ENCODE measurements around the gene LANCL1.
"Not testable (repeated sequence)": the region's sequence is repeated elsewhere in the genome, so short reads cannot be mapped to it uniquely, and the experiment has no call there.

Gene LANCL1

DNA sequence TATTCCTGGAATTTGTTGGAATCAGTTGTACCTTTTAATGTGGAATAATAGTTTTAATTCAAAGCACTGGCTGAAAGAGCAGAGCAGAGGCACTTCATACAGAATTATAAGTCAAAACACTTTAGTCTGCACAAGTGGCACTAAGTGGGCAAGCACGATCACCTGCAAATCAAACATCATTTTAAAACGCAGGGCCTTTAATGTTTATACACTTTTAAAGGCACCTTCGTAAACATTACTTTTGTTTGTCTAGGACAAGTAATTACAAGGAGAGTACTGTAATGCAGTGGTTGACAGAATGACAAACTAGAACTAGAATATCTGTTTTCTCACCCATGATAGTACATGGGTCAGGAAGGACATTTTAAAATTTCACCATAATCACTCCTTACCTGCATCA, 36.4 kb downstream of the LANCL1 start:
- H3K36me3 ChIP-seq (ENCODE audit: control insufficient read depth, insufficient read depth, low read length): peaks cover 38% of the 10 kb centered on the region

DNA sequence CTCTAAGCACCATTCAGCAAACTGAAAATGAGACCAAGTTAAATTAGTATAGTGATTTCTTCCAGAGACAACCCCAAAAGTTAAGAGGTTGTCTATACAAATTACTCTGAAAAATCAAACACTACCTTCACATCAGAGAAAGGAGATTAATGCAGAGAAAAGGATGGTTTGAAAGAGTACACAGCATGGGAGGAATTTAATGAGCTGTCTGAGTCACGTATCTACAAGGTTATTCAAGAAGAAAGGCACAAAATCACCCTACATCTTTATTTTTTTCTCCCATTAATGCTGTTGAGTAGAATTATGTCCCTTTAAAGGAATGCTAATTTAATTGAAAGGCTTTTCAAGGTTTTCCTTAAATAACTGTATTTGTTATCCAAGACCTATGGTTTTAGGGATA, 41.1 kb downstream of the LANCL1 start:
- H3K4me1 ChIP-seq (ENCODE audit: control insufficient read depth, insufficient read depth, low read length): no peaks in the 10 kb centered on the region
- H3K27ac ChIP-seq (ENCODE audit: low read depth, low read length): no peak overlapping the region
- no peaks in the 10 kb centered on the region for H3K9me3 ChIP-seq (ENCODE audit: control insufficient read depth, insufficient read depth, low read length)
- H3K36me3 ChIP-seq (ENCODE audit: control insufficient read depth, insufficient read depth, low read length): peaks cover 79% of the 10 kb centered on the region
- no peaks in the 10 kb centered on the region for H3K27me3 ChIP-seq (ENCODE audit: control insufficient read depth, insufficient read depth, low read length)
- H3K9ac ChIP-seq (ENCODE audit: low read depth, low read length): no peak overlapping the region
- no peak overlapping the region for H3K4me3 ChIP-seq (ENCODE audit: low read depth, low read length)

More for the DNA sequence above, 36.4 kb downstream of the LANCL1 start:
- H3K4me3 ChIP-seq (ENCODE audit: low read depth, low read length): no peak overlapping the region
- peaks cover 23% of the 10 kb centered on the region for H3K4me1 ChIP-seq (ENCODE audit: control insufficient read depth, insufficient read depth, low read length)
- H3K9me3 ChIP-seq (ENCODE audit: control insufficient read depth, insufficient read depth, low read length): no peaks in the 10 kb centered on the region
- no peaks in the 10 kb centered on the region; the same call in 1 of the 2 replicates for H3K27me3 ChIP-seq (ENCODE audit: control insufficient read depth, insufficient read depth, low read length)
- H3K27ac ChIP-seq (ENCODE audit: low read depth, low read length): no peak overlapping the region
- H3K9ac ChIP-seq (ENCODE audit: low read depth, low read length): no peak overlapping the region

DNA sequence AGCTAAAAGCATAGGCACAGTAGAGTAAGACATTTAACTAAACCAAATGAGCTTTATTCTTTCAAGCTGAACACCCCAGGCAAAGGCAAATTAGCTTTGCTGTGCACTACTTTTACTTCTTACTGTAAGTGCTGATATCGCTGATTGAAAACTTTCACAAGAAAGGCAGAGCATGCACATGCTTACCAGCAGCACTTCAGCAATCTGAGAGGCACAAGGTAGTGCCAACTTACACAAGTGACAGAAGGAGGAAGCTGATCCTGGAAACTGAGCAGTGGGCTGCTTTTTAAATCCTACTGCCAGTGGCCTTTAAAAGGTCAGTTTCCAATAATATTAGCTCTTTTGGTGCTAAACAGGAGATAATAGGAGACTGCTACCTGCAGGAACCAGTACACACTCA, 43.9 kb downstream of the LANCL1 start:
- Histone ChIP-seq H3K36me3 (ENCODE audit: control insufficient read depth, insufficient read depth, low read length) (peaks cover 60% of the 10 kb centered on the region), H3K9ac (ENCODE audit: low read depth, low read length) (no peak overlapping the region), H3K27me3 (ENCODE audit: control insufficient read depth, insufficient read depth, low read length) (no peaks in the 10 kb centered on the region), H3K4me3 (ENCODE audit: low read depth, low read length) (no peak overlapping the region), H3K9me3 (ENCODE audit: control insufficient read depth, insufficient read depth, low read length) (peaks cover 7% of the 10 kb centered on the region; the same call in 1 of the 2 replicates), H3K4me1 (ENCODE audit: control insufficient read depth, insufficient read depth, low read length) (no peaks in the 10 kb centered on the region), H3K27ac (ENCODE audit: low read depth, low read length) (no peak overlapping the region)

DNA sequence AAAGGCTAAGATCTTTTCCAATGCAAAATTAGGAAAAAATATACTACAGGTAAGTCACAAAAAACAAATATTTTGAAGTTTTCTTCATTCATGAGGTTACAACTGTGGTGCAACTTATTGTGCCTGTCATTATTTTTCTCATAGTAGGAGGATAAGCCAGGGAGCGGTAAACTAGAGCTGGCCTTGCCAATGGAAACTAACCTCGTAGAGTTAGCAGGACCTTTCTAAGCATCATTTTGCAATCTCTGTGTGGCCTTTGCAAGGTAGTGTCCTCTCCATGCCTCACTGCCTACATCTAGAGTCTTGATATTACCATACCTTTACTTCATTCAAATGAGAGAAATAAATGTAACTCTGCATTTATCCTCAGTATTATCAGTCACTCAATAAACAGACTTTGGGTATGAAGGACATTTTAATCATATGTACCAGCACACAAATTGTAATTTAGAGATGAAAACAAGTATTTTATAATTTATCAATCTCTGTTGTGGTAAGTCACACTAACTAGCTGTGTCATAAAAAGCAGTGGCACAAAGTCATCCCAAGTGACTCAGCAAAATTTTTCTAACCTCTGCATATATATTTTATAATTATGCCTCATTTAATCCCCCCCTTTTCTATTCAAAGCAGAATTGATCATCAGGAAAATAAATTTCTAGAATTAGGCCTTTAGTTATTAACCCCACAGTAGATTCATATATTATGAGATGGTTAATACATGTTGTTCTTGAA, 47.0 kb downstream of the LANCL1 start:
- Histone ChIP-seq H3K36me3 (ENCODE audit: control insufficient read depth, insufficient read depth, low read length) (peaks cover 35% of the 10 kb centered on the region), H3K9me3 (ENCODE audit: control insufficient read depth, insufficient read depth, low read length) (peaks cover 30% of the 10 kb centered on the region), H3K4me1 (ENCODE audit: control insufficient read depth, insufficient read depth, low read length) (no peaks in the 10 kb centered on the region), H3K27me3 (ENCODE audit: control insufficient read depth, insufficient read depth, low read length) (no peaks in the 10 kb centered on the region), H3K4me3 (ENCODE audit: low read depth, low read length) (no peak overlapping the region), H3K9ac (ENCODE audit: low read depth, low read length) (no peak overlapping the region), H3K27ac (ENCODE audit: low read depth, low read length) (no peak overlapping the region)

DNA sequence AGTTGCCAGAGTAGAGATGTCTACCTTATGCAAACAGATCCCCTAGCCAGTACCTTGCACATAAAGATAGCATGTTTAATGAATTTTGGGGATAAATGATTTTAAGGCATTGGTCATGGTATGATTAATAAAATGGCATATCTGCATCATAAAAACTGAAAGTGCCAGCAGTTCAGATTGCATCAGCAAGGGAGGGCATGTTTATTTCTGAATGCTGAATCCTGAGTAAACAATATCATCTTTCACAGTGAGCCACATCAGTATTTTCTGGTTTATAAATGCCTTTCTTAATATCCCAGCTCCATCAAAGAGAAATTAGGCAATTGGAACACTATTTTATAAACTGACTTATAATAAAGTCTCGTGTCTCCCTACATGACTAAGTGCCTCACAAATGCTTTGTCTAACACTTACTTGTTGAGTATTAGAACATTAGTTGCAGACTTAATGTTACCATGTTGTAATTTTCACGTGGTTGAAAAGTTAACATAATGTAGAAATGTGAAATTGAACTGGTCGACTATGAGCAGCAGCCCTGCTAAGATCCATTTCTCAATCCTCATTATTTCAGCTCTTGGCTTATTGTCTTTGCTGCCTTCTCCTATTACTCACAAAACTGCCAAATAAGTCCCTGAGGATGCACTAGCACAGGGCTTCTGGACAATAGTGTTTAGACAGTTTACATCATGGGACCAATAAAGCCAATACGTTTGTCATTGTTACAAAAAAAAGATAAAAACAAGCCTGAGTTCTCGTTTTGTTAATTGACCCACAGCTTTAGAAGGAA, 48.0 kb downstream of the LANCL1 start:
- Histone ChIP-seq H3K36me3 (ENCODE audit: control insufficient read depth, insufficient read depth, low read length) (peaks cover 25% of the 10 kb centered on the region), H3K9ac (ENCODE audit: low read depth, low read length) (no peak overlapping the region), H3K27ac (ENCODE audit: low read depth, low read length) (no peak overlapping the region), H3K27me3 (ENCODE audit: control insufficient read depth, insufficient read depth, low read length) (no peaks in the 10 kb centered on the region), H3K4me1 (ENCODE audit: control insufficient read depth, insufficient read depth, low read length) (no peaks in the 10 kb centered on the region), H3K9me3 (ENCODE audit: control insufficient read depth, insufficient read depth, low read length) (peaks cover 39% of the 10 kb centered on the region), H3K4me3 (ENCODE audit: low read depth, low read length) (no peak overlapping the region)

DNA sequence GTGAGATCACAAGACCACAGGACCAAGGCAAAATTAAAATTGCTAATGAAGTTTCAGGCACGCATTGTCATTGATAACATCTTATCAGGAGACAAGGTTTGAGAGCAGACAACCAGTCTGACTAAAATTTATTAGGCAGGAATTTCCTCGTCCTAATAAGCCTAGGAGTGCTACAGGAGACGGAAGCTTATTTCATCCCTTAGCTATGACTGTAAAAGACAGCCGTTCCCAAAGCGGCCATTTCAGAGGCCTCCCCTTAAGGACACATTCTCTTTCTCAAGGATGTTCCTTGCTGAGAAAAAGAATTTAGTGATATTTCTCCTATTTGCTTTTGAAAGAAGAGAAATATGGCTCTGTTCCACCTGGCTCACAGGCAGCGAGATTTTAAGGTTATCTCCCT, 49.2 kb downstream of the LANCL1 start:
- not testable (repeated sequence) for H3K4me3 ChIP-seq (ENCODE audit: low read depth, low read length); H3K9ac ChIP-seq (ENCODE audit: low read depth, low read length); H3K27ac ChIP-seq (ENCODE audit: low read depth, low read length); H3K4me1 ChIP-seq (ENCODE audit: control insufficient read depth, insufficient read depth, low read length); H3K27me3 ChIP-seq (ENCODE audit: control insufficient read depth, insufficient read depth, low read length)
- H3K36me3 ChIP-seq (ENCODE audit: control insufficient read depth, insufficient read depth, low read length): peaks cover 12% of the 10 kb centered on the region
- H3K9me3 ChIP-seq (ENCODE audit: control insufficient read depth, insufficient read depth, low read length): peaks cover 40% of the 10 kb centered on the region

DNA sequence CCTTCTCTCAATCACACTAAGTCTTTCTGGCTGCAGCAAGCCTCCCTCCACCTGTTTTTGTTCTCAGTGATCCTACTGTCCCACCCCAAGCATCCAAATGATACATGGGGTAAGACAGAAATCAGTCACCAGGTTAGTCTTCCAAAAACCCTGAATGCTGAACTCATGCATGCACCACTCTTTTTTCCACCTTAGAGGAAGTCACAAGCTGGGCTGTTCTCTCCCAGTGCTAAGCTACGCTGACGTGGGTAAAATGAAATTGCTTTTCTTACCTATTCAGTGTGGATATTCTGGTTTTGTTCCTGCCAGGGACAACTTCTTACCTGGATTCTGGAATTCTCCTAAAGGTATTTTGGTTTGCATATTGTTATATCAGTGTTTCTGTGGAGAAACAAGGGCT, 54.2 kb downstream of the LANCL1 start:
- H3K9me3 ChIP-seq (ENCODE audit: control insufficient read depth, insufficient read depth, low read length): peaks cover 31% of the 10 kb centered on the region
- no peak overlapping the region for H3K9ac ChIP-seq (ENCODE audit: low read depth, low read length)
- H3K27ac ChIP-seq (ENCODE audit: low read depth, low read length): no peak overlapping the region
- no peaks in the 10 kb centered on the region for H3K36me3 ChIP-seq (ENCODE audit: control insufficient read depth, insufficient read depth, low read length)
- H3K4me1 ChIP-seq (ENCODE audit: control insufficient read depth, insufficient read depth, low read length): no peaks in the 10 kb centered on the region
- no peaks in the 10 kb centered on the region for H3K27me3 ChIP-seq (ENCODE audit: control insufficient read depth, insufficient read depth, low read length)
- H3K4me3 ChIP-seq (ENCODE audit: low read depth, low read length): no peak overlapping the region

DNA sequence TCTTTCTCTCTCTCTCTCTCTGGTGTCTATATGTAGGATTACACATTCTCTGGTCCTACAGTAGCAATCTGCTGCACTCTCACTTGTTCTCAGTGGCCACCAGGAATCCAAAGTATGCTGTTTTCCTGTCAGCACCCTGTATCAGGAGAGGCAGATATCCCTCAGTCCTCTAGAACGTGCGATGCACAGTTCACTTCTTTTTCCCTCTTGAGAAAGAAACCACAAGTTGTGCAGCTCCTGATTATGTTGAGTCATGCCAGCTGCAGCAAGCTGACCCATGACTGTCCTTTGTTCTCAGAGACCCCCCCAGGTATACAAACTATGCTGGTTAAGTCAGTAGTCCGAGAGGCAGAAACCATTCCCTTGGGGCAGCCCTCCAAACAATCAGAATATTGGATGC, 54.6 kb downstream of the LANCL1 start:
- peaks cover 26% of the 10 kb centered on the region for H3K9me3 ChIP-seq (ENCODE audit: control insufficient read depth, insufficient read depth, low read length)
- H3K27me3 ChIP-seq (ENCODE audit: control insufficient read depth, insufficient read depth, low read length): no peaks in the 10 kb centered on the region
- H3K4me1 ChIP-seq (ENCODE audit: control insufficient read depth, insufficient read depth, low read length): no peaks in the 10 kb centered on the region
- no peak overlapping the region for H3K27ac ChIP-seq (ENCODE audit: low read depth, low read length)
- no peak overlapping the region for H3K4me3 ChIP-seq (ENCODE audit: low read depth, low read length)
- no peak overlapping the region for H3K9ac ChIP-seq (ENCODE audit: low read depth, low read length)
- no peaks in the 10 kb centered on the region for H3K36me3 ChIP-seq (ENCODE audit: control insufficient read depth, insufficient read depth, low read length)

DNA sequence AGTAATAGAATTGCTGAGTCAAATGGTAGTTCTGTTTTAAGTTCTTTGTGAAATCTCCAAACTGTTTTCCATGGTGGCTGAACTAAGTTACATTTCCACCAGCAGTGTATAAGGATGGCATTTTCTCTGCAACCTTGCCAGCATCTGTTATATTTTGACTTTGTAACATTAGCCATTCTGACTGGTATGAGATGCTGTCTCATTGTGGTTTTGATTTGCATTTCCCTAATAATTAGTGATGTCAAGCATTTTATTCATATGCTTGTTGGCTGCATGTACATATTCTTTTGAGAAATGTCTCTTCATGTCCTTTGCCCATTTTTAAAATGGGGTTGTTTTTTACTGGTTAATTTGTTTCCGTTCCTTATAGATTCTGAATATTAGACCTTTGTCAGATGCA, 63.9 kb downstream of the LANCL1 start:
- Histone ChIP-seq H3K36me3 (ENCODE audit: control insufficient read depth, insufficient read depth, low read length) (no peaks in the 10 kb centered on the region), H3K27ac (ENCODE audit: low read depth, low read length) (no peak overlapping the region), H3K27me3 (ENCODE audit: control insufficient read depth, insufficient read depth, low read length) (no peaks in the 10 kb centered on the region), H3K4me1 (ENCODE audit: control insufficient read depth, insufficient read depth, low read length) (no peaks in the 10 kb centered on the region), H3K9ac (ENCODE audit: low read depth, low read length) (no peak overlapping the region), H3K4me3 (ENCODE audit: low read depth, low read length) (no peak overlapping the region), H3K9me3 (ENCODE audit: control insufficient read depth, insufficient read depth, low read length) (no peaks in the 10 kb centered on the region)

DNA sequence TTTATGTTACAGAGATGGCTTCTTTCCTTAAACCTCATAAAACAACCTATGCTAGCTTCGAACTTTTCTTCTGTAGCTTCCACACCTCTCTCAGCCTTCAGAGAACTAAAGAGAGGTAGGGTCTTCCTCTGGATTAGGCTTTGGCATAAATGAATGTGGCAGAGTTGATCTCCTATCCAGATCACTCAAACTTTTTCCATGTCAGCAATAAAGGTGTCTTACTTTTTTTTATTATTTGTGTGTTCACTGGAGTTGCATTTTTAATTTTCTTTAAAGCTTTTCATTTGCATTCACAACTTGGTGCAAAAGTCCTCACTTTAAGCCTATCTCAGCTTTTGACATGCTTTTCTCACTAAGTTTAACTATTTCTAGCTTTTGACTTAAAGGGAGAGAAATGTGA, 66.0 kb downstream of the LANCL1 start:
- no peaks in the 10 kb centered on the region for H3K9me3 ChIP-seq (ENCODE audit: control insufficient read depth, insufficient read depth, low read length)
- H3K9ac ChIP-seq (ENCODE audit: low read depth, low read length): no peak overlapping the region
- no peaks in the 10 kb centered on the region for H3K27me3 ChIP-seq (ENCODE audit: control insufficient read depth, insufficient read depth, low read length)
- H3K36me3 ChIP-seq (ENCODE audit: control insufficient read depth, insufficient read depth, low read length): no peaks in the 10 kb centered on the region
- H3K4me3 ChIP-seq (ENCODE audit: low read depth, low read length): no peak overlapping the region
- H3K4me1 ChIP-seq (ENCODE audit: control insufficient read depth, insufficient read depth, low read length): no peaks in the 10 kb centered on the region
- no peak overlapping the region for H3K27ac ChIP-seq (ENCODE audit: low read depth, low read length)

DNA sequence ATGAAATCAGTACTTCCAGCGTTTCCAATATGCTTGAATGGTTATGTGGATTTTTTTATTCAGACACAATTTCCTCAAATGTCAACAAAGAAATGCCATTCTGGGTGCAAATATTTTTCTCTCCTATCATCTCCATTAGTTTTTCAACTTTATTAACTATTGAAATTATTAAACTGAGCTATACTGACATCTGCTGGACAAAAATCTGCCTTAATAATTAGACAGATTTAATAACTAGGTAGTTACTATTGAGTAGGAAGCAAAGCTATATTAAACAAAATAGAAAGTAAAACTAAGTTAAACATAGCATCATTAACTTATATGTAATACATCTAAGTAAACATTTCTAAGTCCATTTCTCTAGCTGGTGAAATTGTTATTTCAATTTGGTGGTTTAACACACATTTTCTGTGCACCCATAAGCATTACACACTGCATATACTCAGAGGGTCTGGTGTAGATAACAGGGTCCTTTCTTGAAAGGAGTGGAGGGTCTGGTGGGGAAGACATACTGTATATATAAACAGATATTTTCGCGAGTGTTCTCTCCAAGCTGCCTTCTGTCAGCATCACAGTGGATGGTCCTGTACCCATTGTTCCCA, 77.0 kb downstream of the LANCL1 start:
- H3K27ac ChIP-seq (ENCODE audit: low read depth, low read length): no peak overlapping the region
- no peaks in the 10 kb centered on the region for H3K36me3 ChIP-seq (ENCODE audit: control insufficient read depth, insufficient read depth, low read length)
- no peak overlapping the region for H3K4me3 ChIP-seq (ENCODE audit: low read depth, low read length)

More for the DNA sequence above, 77.0 kb downstream of the LANCL1 start:
- H3K27me3 ChIP-seq (ENCODE audit: control insufficient read depth, insufficient read depth, low read length): no peaks in the 10 kb centered on the region
- H3K9me3 ChIP-seq (ENCODE audit: control insufficient read depth, insufficient read depth, low read length): no peaks in the 10 kb centered on the region
- no peaks in the 10 kb centered on the region for H3K4me1 ChIP-seq (ENCODE audit: control insufficient read depth, insufficient read depth, low read length)
- no peak overlapping the region for H3K9ac ChIP-seq (ENCODE audit: low read depth, low read length)

All from HUES48 (cell line).